GM23338 (cell line): Measurements from ENCODE around the gene GET4. TPM values are rescaled to one million over a fixed set of nuclear protein-coding genes. Genes with fewer than 3 reads are reported as not detected.

Experiments used
- ATAC-seq: fragments of 200-7000 bp; cut with Tn5 transposase; 3 replicates; pipeline ENCODE4 v1.9.1; 2020
- DNase-seq: peaks from one replicate; pipeline ENCODE4 v3.0.0-alpha.2; 2015; ENCODE audit warnings: low spot score
- H2AFZ ChIP-seq: fragments of 200-600 bp; sonication (generic); 2 replicates; pipeline ENCODE4 v1.8.0; 2016; ENCODE audit warnings: antibody characterized with exemption, mild to moderate bottlenecking, moderate library complexity
- H3F3A ChIP-seq: fragments of 200-600 bp; sonication (generic); replicated peaks from 2 replicates; pipeline ENCODE4 v1.8.0; 2017; ENCODE audit warnings: antibody characterized with exemption, mixed run types, low read depth
- H3K27ac ChIP-seq: fragments of 200-600 bp; sonication (generic); 2 replicates; pipeline ENCODE4 v1.6.1; 2016; ENCODE audit warnings: low read depth
- H3K27me3 ChIP-seq: fragments of 200-600 bp; sonication (generic); 2 replicates; pipeline ENCODE4 v1.8.0; 2016; ENCODE audit warnings: mild to moderate bottlenecking, mixed run types, moderate library complexity; ENCODE audit not compliant: insufficient read depth
- H3K36me3 ChIP-seq: fragments of 200-600 bp; sonication (generic); 2 replicates; pipeline ENCODE4 v1.8.0; 2016; ENCODE audit warnings: mild to moderate bottlenecking; ENCODE audit not compliant: insufficient read depth
- H3K4me1 ChIP-seq: fragments of 200-600 bp; sonication (generic); 2 replicates; pipeline ENCODE4 v1.8.0; 2016; ENCODE audit warnings: mild to moderate bottlenecking, moderate library complexity; ENCODE audit not compliant: insufficient read depth
- H3K4me2 ChIP-seq: fragments of 200-600 bp; sonication (generic); 2 replicates; pipeline ENCODE4 v1.7.1; 2017; ENCODE audit warnings: mixed run types
- H3K4me3 ChIP-seq: fragments of 200-600 bp; sonication (generic); 2 replicates; pipeline ENCODE4 v1.6.1; 2016; ENCODE audit warnings: mixed run types
- H3K79me2 ChIP-seq: fragments of 200-600 bp; sonication (generic); replicated peaks from 2 replicates; pipeline ENCODE4 v1.8.0; 2017; ENCODE audit warnings: mild to moderate bottlenecking; ENCODE audit not compliant: insufficient read depth
- H3K9me2 ChIP-seq: fragments of 200-600 bp; sonication (generic); 2 replicates; pipeline ENCODE4 v1.8.0; 2017; ENCODE audit not compliant: insufficient read depth
- H4K20me1 ChIP-seq: fragments of 200-600 bp; sonication (generic); replicated peaks from 2 replicates; pipeline ENCODE4 v1.8.0; 2017; ENCODE audit warnings: mild to moderate bottlenecking; ENCODE audit not compliant: insufficient read depth
- H3K27ac Mint-ChIP-seq: 2 replicates; pipeline ENCODE4 v1.8.0; 2020; ENCODE audit warnings: inconsistent platforms, mild to moderate bottlenecking, moderate library complexity, mixed read lengths
- H3K27me3 Mint-ChIP-seq: 3 replicates; pipeline ENCODE4 v1.8.0; 2022; ENCODE audit warnings: low read depth, mild to moderate bottlenecking, moderate library complexity, mixed read lengths, inconsistent platforms; ENCODE audit not compliant: insufficient read depth, poor library complexity
- H3K36me3 Mint-ChIP-seq: 3 replicates; pipeline ENCODE4 v1.8.0; 2021; ENCODE audit warnings: low read depth, mild to moderate bottlenecking, inconsistent platforms, moderate library complexity, mixed read lengths
- H3K4me1 Mint-ChIP-seq: 3 replicates; pipeline ENCODE4 v1.8.0; 2020; ENCODE audit warnings: mild to moderate bottlenecking, inconsistent platforms, mixed read lengths
- H3K4me3 Mint-ChIP-seq: 3 replicates; pipeline ENCODE4 v1.8.0; 2021; ENCODE audit warnings: moderate library complexity, mild to moderate bottlenecking, inconsistent platforms, mixed read lengths
- H3K9me3 Mint-ChIP-seq: 3 replicates; pipeline ENCODE4 v1.8.0; 2020; ENCODE audit warnings: moderate library complexity, mild to moderate bottlenecking, inconsistent platforms, mixed read lengths
- CREB1 ChIP-seq: fragments of 250-450 bp; sonication (Bioruptor Pico); IDR thresholded peaks from 2 replicates; pipeline ENCODE4 v1.5.0; 2020; ENCODE audit warnings: low read depth, mild to moderate bottlenecking, moderate library complexity
- CTCF ChIP-seq, 2 experiments: fragments of 200-600 bp in 1 of 2; sonication (generic) in 1 of 2; conservative IDR thresholded peaks; 2 replicates each; pipeline versions ENCODE4 v1.5.1 to v1.6.1; 2016 to 2017; ENCODE audit warnings: antibody characterized with exemption in 2 of 2, low read depth in 2 of 2, mild to moderate bottlenecking in 2 of 2, moderate library complexity in 1 of 2
- ETS1 ChIP-seq: IDR thresholded peaks from 2 replicates; pipeline ENCODE4 v1.6.1; 2016; ENCODE audit warnings: antibody characterized with exemption
- EZH2 ChIP-seq: fragments of 200-600 bp; sonication (generic); IDR thresholded peaks from one replicate; pipeline ENCODE4 v1.8.0; 2017; ENCODE audit warnings: antibody characterized with exemption, mild to moderate bottlenecking, low read depth; ENCODE audit not compliant: unreplicated experiment
- EZH2phosphoT487 ChIP-seq: fragments of 200-600 bp; sonication (generic); IDR thresholded peaks from one replicate; pipeline ENCODE4 v1.8.1; 2018; ENCODE audit warnings: antibody characterized with exemption; ENCODE audit not compliant: unreplicated experiment
- JUNB ChIP-seq: IDR thresholded peaks from one replicate; pipeline ENCODE4 v1.6.1; 2016; ENCODE audit warnings: antibody characterized with exemption; ENCODE audit not compliant: unreplicated experiment
- NANOG ChIP-seq: IDR thresholded peaks from 2 replicates; pipeline ENCODE4 v1.6.1; 2016; ENCODE audit warnings: antibody characterized with exemption, borderline replicate concordance
- POLR2AphosphoS5 ChIP-seq: IDR thresholded peaks from 2 replicates; pipeline ENCODE4 v1.6.1; 2016; ENCODE audit warnings: antibody characterized with exemption, low read depth
- REST ChIP-seq: IDR thresholded peaks from one replicate; pipeline ENCODE4 v1.6.1; 2018; ENCODE audit warnings: antibody characterized with exemption; ENCODE audit not compliant: unreplicated experiment
- STAT1 ChIP-seq: IDR thresholded peaks from one replicate; pipeline ENCODE4 v1.6.1; 2016; ENCODE audit warnings: antibody characterized with exemption; ENCODE audit not compliant: unreplicated experiment
- ZNF114 ChIP-seq: fragments of 250-450 bp; sonication (Bioruptor Pico); IDR thresholded peaks from 2 replicates; pipeline ENCODE4 v1.5.0; 2020; ENCODE audit warnings: mild to moderate bottlenecking, moderate library complexity
- ZNF331 ChIP-seq: fragments of 250-450 bp; sonication (Bioruptor Pico); IDR thresholded peaks from 2 replicates; pipeline ENCODE4 v1.5.0; 2020; ENCODE audit warnings: low read depth, mild to moderate bottlenecking, moderate library complexity
- ZNF462 ChIP-seq: fragments of 250-450 bp; sonication (Bioruptor Pico); IDR thresholded peaks from 2 replicates; pipeline ENCODE4 v1.5.0; 2020; ENCODE audit warnings: mild to moderate bottlenecking, moderate library complexity
- polyA plus RNA-seq: library from polyadenylated mRNA; unstranded; fragments of >200 nt; fragmentation: Nextera tagmentation; extraction: Ambion mirVana; gene quantifications from 2 replicates; pipeline ENCODE4 v1.2.1, GENCODE V29; 2016
- total RNA-seq: library from RNA; depleted of rRNA; stranded (reverse); fragments of >200 nt; shearing (Covaris generic); gene quantifications from 2 replicates; pipeline ENCODE4 v1.2.3, GENCODE V29; 2014

GET4 gene
- total and polyA plus RNA-seq, 2 experiments from 2014 or later, result 48.0 to 79.1 TPM

GRCh38 chr7:867001-867405 lies 9.4 kb upstream of the GET4 start:
- Histone ChIP-seq H2AFZ (no peak overlapping the region), H3F3A (peaks cover under 1% of the 10 kb centered on the region), H3K4me3 (no peak overlapping the region), H3K27me3 (no peaks in the 10 kb centered on the region), H3K27ac (no peak overlapping the region), H3K36me3 (peaks cover 12% of the 10 kb centered on the region; the same call in 1 of the 2 replicates), H3K9me2 (no peaks in the 10 kb centered on the region), H3K4me1 (no peaks in the 10 kb centered on the region), H4K20me1 (0 out of 2 replicates have a peak, but pooled peaks cover 3% of the 10 kb centered on the region), H3K4me2 (no peak overlapping the region), H3K79me2 (peaks cover 17% of the 10 kb centered on the region; the same call in 1 of the 2 replicates)
- TF ChIP-seq ZNF114 (CRISPR knock-in tag) (no peak), STAT1 (no peak), POLR2AphosphoS5 (no peak), JUNB (no peak), ZNF462 (CRISPR knock-in tag) (no peak), CREB1 (CRISPR knock-in tag) (no peak), ZNF331 (CRISPR knock-in tag) (no peak), EZH2phosphoT487 (no peak), CTCF (conservative IDR thresholded peaks at IDR 0.05; ENCODE audit: low read depth in 2 of 2) (no peak), NANOG (no peak), EZH2 (no peak), ETS1 (no peak), REST (no peak)
- DNase-seq (no peak), ATAC-seq (no peak)
- H3K4me3 Mint-ChIP-seq, result no peak overlapping the region
- no peak overlapping the region for H3K27ac Mint-ChIP-seq
- H3K4me1 Mint-ChIP-seq, result no peaks in the 10 kb centered on the region
- peaks cover 10% of the 10 kb centered on the region for H3K27me3 Mint-ChIP-seq
- H3K36me3 Mint-ChIP-seq, result peaks cover 76% of the 10 kb centered on the region
- H3K9me3 Mint-ChIP-seq, result no peaks in the 10 kb centered on the region
